K562 (cell line): Measurements from ENCODE around the gene KDELR3. TPM values are rescaled to one million over a fixed set of nuclear protein-coding genes. Genes with fewer than 3 reads are reported as not detected.

ENCODE experiments used
- ATF1 ChIP-seq, 2 experiments: fragments of 450-650 bp in 1 of 2; IDR thresholded peaks; 2 replicates each; pipeline ENCODE4 v1.6.1; 2016; ENCODE audit warnings: missing compliant biosample characterization in 1 of 2, missing genetic modification characterization in 1 of 2
- BCL6 ChIP-seq: fragments of 250-450 bp; sonication (Bioruptor Pico); IDR thresholded peaks from 2 replicates; pipeline ENCODE4 v1.4.0; 2020
- BCOR ChIP-seq: fragments of 450-650 bp; IDR thresholded peaks from 2 replicates; pipeline ENCODE4 v1.6.1; 2016
- FOS ChIP-seq: IDR thresholded peaks from 3 replicates; pipeline ENCODE4 v1.6.1; 2011; ENCODE audit not compliant: insufficient read length; ENCODE audit errors: extremely low read depth
- FUS ChIP-seq: fragments of 200-400 bp; formaldehyde crosslinking; optimal IDR thresholded peaks from 2 replicates; pipeline ENCODE3; 2017; ENCODE audit warnings: low read depth, low read length
- HDAC6 ChIP-seq: IDR thresholded peaks from 2 replicates; pipeline ENCODE4 v1.6.1; 2012; ENCODE audit warnings: low read depth, mild to moderate bottlenecking, control low read depth, inconsistent platforms, low read length, moderate library complexity
- HIVEP1 ChIP-seq: fragments of 250-450 bp; sonication (Bioruptor Pico); IDR thresholded peaks from 2 replicates; pipeline ENCODE4 v1.4.0; 2020; ENCODE audit warnings: mild to moderate bottlenecking
- HMG20A ChIP-seq: fragments of 450-650 bp; formaldehyde crosslinking; conservative IDR thresholded peaks from 2 replicates; pipeline ENCODE4 v1.4.0; 2020; ENCODE audit warnings: mild to moderate bottlenecking, mixed read lengths
- HNRNPH1 ChIP-seq: fragments of 200-400 bp; formaldehyde crosslinking; optimal IDR thresholded peaks from 2 replicates; pipeline ENCODE3; 2017; ENCODE audit warnings: low read depth, mild to moderate bottlenecking, low read length, moderate library complexity
- HNRNPK ChIP-seq: fragments of 200-400 bp; formaldehyde crosslinking; IDR thresholded peaks from one replicate; pipeline ENCODE4 v1.6.1; 2018; ENCODE audit warnings: mild to moderate bottlenecking, low read depth, low read length; ENCODE audit not compliant: poor library complexity, severe bottlenecking
- NFE2 ChIP-seq: IDR thresholded peaks from 2 replicates; pipeline ENCODE4 v1.6.1; 2014; ENCODE audit warnings: antibody characterized with exemption, low read depth
- PHF8 ChIP-seq: fragments of 200-600 bp; sonication (generic); IDR thresholded peaks from 2 replicates; pipeline ENCODE4 v1.6.1; 2012; ENCODE audit warnings: mixed run types, mild to moderate bottlenecking, inconsistent platforms, low read length, moderate library complexity, borderline replicate concordance
- POLR2A ChIP-seq: fragments of 450-650 bp; conservative IDR thresholded peaks from 2 replicates; pipeline ENCODE4 v1.6.1; 2016
- POLR2AphosphoS5 ChIP-seq: IDR thresholded peaks from 2 replicates; pipeline ENCODE4 v1.6.1; 2011; ENCODE audit warnings: mild to moderate bottlenecking, low read depth, low read length, moderate library complexity; ENCODE audit not compliant: control insufficient read depth, insufficient read depth
- SMAD3 ChIP-seq: fragments of 450-650 bp; formaldehyde crosslinking; conservative IDR thresholded peaks from 2 replicates; pipeline ENCODE4 v1.4.0; 2020; ENCODE audit warnings: mild to moderate bottlenecking
- STAG1 ChIP-seq: sonication (generic); formaldehyde crosslinking; IDR thresholded peaks from 2 replicates; pipeline ENCODE4 v1.5.0; 2020; ENCODE audit warnings: missing genetic modification reagents, borderline replicate concordance
- STAT5A ChIP-seq: IDR thresholded peaks from 2 replicates; pipeline ENCODE4 v1.6.1; 2012; ENCODE audit warnings: low read length, inconsistent platforms, borderline replicate concordance
- TCFL5 ChIP-seq: fragments of 250-450 bp; sonication (Bioruptor Pico); conservative IDR thresholded peaks from 2 replicates; pipeline ENCODE4 v1.6.1; 2021; ENCODE audit warnings: mild to moderate bottlenecking, moderate library complexity, matching md5 sums
- U2AF1 ChIP-seq: fragments of 200-400 bp; formaldehyde crosslinking; optimal IDR thresholded peaks from 2 replicates; pipeline ENCODE3; 2017; ENCODE audit warnings: mild to moderate bottlenecking, low read depth, low read length, moderate library complexity
- ZC3H11A ChIP-seq: IDR thresholded peaks from 2 replicates; pipeline ENCODE4 v1.6.1; 2012; ENCODE audit warnings: low read depth, low read length, improper control_type of control experiment
- ZEB2 ChIP-seq: fragments of 450-650 bp; IDR thresholded peaks from 2 replicates; pipeline ENCODE4 v1.6.1; 2016
- ZNF133 ChIP-seq: fragments of 250-450 bp; sonication (Bioruptor Pico); IDR thresholded peaks from 2 replicates; pipeline ENCODE4 v1.4.0; 2020; ENCODE audit warnings: mild to moderate bottlenecking
- ZNF239 ChIP-seq: fragments of 250-450 bp; sonication (Bioruptor Pico); IDR thresholded peaks from 2 replicates; pipeline ENCODE4 v1.4.0; 2020; ENCODE audit warnings: mild to moderate bottlenecking
- ZNF24 ChIP-seq: fragments of 450-650 bp; IDR thresholded peaks from 2 replicates; pipeline ENCODE4 v1.6.1; 2016
- ZNF311 ChIP-seq: fragments of 250-450 bp; sonication (Bioruptor Pico); IDR thresholded peaks from 2 replicates; pipeline ENCODE4 v1.4.0; 2020; ENCODE audit warnings: mild to moderate bottlenecking, moderate library complexity
- ZNF431 ChIP-seq: sonication (generic); formaldehyde crosslinking; IDR thresholded peaks from 2 replicates; pipeline ENCODE4 v1.8.0; 2022; ENCODE audit warnings: mild to moderate bottlenecking, missing genetic modification reagents
- ZNF75A ChIP-seq: fragments of 450-650 bp; formaldehyde crosslinking; IDR thresholded peaks from 2 replicates; pipeline ENCODE4 v1.4.0; 2020; ENCODE audit warnings: mild to moderate bottlenecking
- ZNF780A ChIP-seq: fragments of 250-450 bp; sonication (Bioruptor Pico); IDR thresholded peaks from 2 replicates; pipeline ENCODE4 v1.5.0; 2021; ENCODE audit warnings: mild to moderate bottlenecking
- polyA plus RNA-seq, 8 experiments: library from polyadenylated mRNA; depleted of rRNA in 4 of 8; stranded (reverse) in 5 of 8; unstranded in 3 of 8; fragments of >200 nt; fragmentation: Nextera tagmentation in 2 of 8; fragmentation: Illumina TruSeq in 1 of 8; extraction: Ambion mirVana in 2 of 8; extraction: Trizol in 1 of 8; gene quantifications; 2 replicates each; pipeline versions ENCODE4 v1.2.1 to v1.2.3, GENCODE V29; 2011 to 2014; ENCODE audit warnings: inconsistent platforms in 1 of 8, missing spikeins in 1 of 8
- total RNA-seq, 7 experiments: library from RNA; depleted of rRNA in 6 of 7; stranded (reverse); fragments of >200 nt in 6 of 7; fragmentation: Illumina TruSeq in 2 of 7; extraction: Trizol in 2 of 7; gene quantifications; 2 replicates each; pipeline versions ENCODE4 v1.2.1 to v1.2.3, GENCODE V29; 2011 to 2021; ENCODE audit warnings: low replicate concordance in 1 of 7
- TF ChIP-seq, protein P1 (sequence below): fragments of 450-650 bp; IDR thresholded peaks from 2 replicates; pipeline ENCODE4 v1.6.1; 2018; ENCODE audit not compliant: partially characterized antibody
- TF ChIP-seq, protein P2 (sequence below): fragments of 250-450 bp; sonication (Bioruptor Pico); IDR thresholded peaks from 2 replicates; pipeline ENCODE4 v1.8.0; 2021; ENCODE audit warnings: moderate library complexity, mild to moderate bottlenecking, inconsistent platforms

Gene KDELR3
- total and polyA plus RNA-seq, 9 of the 15 experiments (the other 6 are each of a cell fraction or from before 2014, with no cell fraction given) = 7.1 to 44.8 (median 9.6) TPM

GRCh38 chr22:38506118-38506962, 38.4 kb downstream of the KDELR3 start, which contains the start of gene DDX17 (continued):
- TF ChIP-seq ATF1 (CRISPR knock-in tag; IDR thresholded peaks at IDR 0.05) (no peak), ATF1 (tag; IDR thresholded peaks at IDR 0.05) (peak; percentile 64), ZNF780A (CRISPR knock-in tag) (no peak), NFE2 (no peak), U2AF1 (no peak), ZNF239 (CRISPR knock-in tag) (no peak), ZNF431 (no peak), ZNF75A (no peak), TCFL5 (CRISPR knock-in tag) (no peak), POLR2AphosphoS5 (0 out of 2 replicates have a peak, but pooled peaks have one; percentile 29), HMG20A (no peak), STAT5A (no peak), HNRNPH1 (peak; percentile 91), FOS (no peak), HIVEP1 (CRISPR knock-in tag) (no peak), FUS (no peak), ZC3H11A (no peak), PHF8 (peak; percentile 79), ZEB2 (no peak), ZNF24 (peak; percentile 100), STAG1 (no peak), BCOR (no peak), POLR2A (peak; percentile 87), ZNF133 (CRISPR knock-in tag) (no peak), BCL6 (CRISPR knock-in tag) (no peak), HDAC6 (no peak), SMAD3 (CRISPR knock-in tag) (peak; percentile 63; the same call in 1 of the 2 replicates), ZNF311 (CRISPR knock-in tag) (peak; percentile 68; the same call in 1 of the 2 replicates), HNRNPK (peak; percentile 100)
- TF ChIP-seq, protein P1, sequence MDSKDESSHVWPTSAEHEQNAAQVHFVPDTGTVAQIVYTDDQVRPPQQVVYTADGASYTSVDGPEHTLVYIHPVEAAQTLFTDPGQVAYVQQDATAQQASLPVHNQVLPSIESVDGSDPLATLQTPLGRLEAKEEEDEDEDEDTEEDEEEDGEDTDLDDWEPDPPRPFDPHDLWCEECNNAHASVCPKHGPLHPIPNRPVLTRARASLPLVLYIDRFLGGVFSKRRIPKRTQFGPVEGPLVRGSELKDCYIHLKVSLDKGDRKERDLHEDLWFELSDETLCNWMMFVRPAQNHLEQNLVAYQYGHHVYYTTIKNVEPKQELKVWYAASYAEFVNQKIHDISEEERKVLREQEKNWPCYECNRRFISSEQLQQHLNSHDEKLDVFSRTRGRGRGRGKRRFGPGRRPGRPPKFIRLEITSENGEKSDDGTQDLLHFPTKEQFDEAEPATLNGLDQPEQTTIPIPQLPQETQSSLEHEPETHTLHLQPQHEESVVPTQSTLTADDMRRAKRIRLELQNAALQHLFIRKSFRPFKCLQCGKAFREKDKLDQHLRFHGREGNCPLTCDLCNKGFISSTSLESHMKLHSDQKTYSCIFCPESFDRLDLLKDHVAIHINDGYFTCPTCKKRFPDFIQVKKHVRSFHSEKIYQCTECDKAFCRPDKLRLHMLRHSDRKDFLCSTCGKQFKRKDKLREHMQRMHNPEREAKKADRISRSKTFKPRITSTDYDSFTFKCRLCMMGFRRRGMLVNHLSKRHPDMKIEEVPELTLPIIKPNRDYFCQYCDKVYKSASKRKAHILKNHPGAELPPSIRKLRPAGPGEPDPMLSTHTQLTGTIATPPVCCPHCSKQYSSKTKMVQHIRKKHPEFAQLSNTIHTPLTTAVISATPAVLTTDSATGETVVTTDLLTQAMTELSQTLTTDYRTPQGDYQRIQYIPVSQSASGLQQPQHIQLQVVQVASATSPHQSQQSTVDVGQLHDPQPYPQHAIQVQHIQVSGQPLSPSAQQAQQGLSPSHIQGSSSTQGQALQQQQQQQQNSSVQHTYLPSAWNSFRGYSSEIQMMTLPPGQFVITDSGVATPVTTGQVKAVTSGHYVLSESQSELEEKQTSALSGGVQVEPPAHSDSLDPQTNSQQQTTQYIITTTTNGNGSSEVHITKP = peak; percentile 8
- TF ChIP-seq, protein P2, sequence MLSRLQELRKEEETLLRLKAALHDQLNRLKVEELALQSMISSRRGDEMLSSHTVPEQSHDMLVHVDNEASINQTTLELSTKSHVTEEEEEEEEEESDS = no peak
